DND-41 (cell line): ENCODE measurements around the gene TMEM255B.

Experiments used
- ATAC-seq: fragments of 200-7000 bp; cut with Tn5 transposase; 3 replicates; pipeline ENCODE4 v1.9.1; 2021; ENCODE audit warnings: low read depth; ENCODE audit not compliant: insufficient read depth
- DNase-seq: peaks from one replicate; pipeline ENCODE4 v3.0.0-alpha.2; 2020
- H2AFZ ChIP-seq: 2 replicates; pipeline ENCODE4 v1.6.0; 2012; ENCODE audit warnings: low read depth, low read length
- H3K27ac ChIP-seq: 2 replicates; pipeline ENCODE4 v1.5.1; 2012; ENCODE audit warnings: low read length, inconsistent platforms
- H3K27me3 ChIP-seq: fragments of 200-600 bp; sonication (generic); 2 replicates; pipeline ENCODE4 v1.6.0; 2012; ENCODE audit warnings: low read length, mild to moderate bottlenecking, inconsistent platforms; ENCODE audit not compliant: insufficient read depth, poor library complexity
- H3K36me3 ChIP-seq: 2 replicates; pipeline ENCODE4 v1.5.1; 2012; ENCODE audit warnings: low read length, inconsistent platforms; ENCODE audit not compliant: insufficient read depth
- H3K4me1 ChIP-seq: 2 replicates; pipeline ENCODE4 v1.5.1; 2012; ENCODE audit warnings: mild to moderate bottlenecking, low read length; ENCODE audit not compliant: insufficient read depth
- H3K4me2 ChIP-seq: 2 replicates; pipeline ENCODE4 v1.6.0; 2012; ENCODE audit warnings: mild to moderate bottlenecking, moderate library complexity, low read length, inconsistent platforms; ENCODE audit not compliant: insufficient read depth
- H3K4me3 ChIP-seq, 2 experiments: fragments of 200-600 bp in 1 of 2; shearing (Covaris generic) in 1 of 2; 2 replicates each; pipeline ENCODE4 v1.5.1; 2012 to 2016; ENCODE audit warnings: inconsistent platforms in 2 of 2, low read length in 2 of 2, mild to moderate bottlenecking in 2 of 2, low read depth in 1 of 2, moderate library complexity in 1 of 2
- H3K79me2 ChIP-seq: 2 replicates; pipeline ENCODE4 v1.6.0; 2012; ENCODE audit warnings: low read length, inconsistent platforms; ENCODE audit not compliant: insufficient read depth
- H3K9ac ChIP-seq: 2 replicates; pipeline ENCODE4 v1.6.0; 2012; ENCODE audit warnings: low read depth, mild to moderate bottlenecking, inconsistent platforms, low read length, moderate library complexity
- H3K9me3 ChIP-seq: 2 replicates; pipeline ENCODE4 v1.5.1; 2012; ENCODE audit warnings: low read length, moderate library complexity, mild to moderate bottlenecking, inconsistent platforms; ENCODE audit not compliant: insufficient read depth, severe bottlenecking
- H4K20me1 ChIP-seq: 2 replicates; pipeline ENCODE4 v1.6.0; 2012; ENCODE audit warnings: low read length; ENCODE audit not compliant: insufficient read depth
- EZH2 ChIP-seq: IDR thresholded peaks from 3 replicates; pipeline ENCODE4 v1.6.1; 2012; ENCODE audit warnings: borderline replicate concordance, low read depth, mild to moderate bottlenecking, moderate library complexity, low read length, inconsistent platforms; ENCODE audit not compliant: severe bottlenecking
- TF ChIP-seq, protein P1 (sequence below): IDR thresholded peaks from 2 replicates; pipeline ENCODE4 v1.5.1; 2012; ENCODE audit warnings: borderline replicate concordance, low read length, moderate library complexity, mild to moderate bottlenecking; ENCODE audit not compliant: poor library complexity, severe bottlenecking; ENCODE audit errors: extremely low read depth

TMEM255B gene

DNA sequence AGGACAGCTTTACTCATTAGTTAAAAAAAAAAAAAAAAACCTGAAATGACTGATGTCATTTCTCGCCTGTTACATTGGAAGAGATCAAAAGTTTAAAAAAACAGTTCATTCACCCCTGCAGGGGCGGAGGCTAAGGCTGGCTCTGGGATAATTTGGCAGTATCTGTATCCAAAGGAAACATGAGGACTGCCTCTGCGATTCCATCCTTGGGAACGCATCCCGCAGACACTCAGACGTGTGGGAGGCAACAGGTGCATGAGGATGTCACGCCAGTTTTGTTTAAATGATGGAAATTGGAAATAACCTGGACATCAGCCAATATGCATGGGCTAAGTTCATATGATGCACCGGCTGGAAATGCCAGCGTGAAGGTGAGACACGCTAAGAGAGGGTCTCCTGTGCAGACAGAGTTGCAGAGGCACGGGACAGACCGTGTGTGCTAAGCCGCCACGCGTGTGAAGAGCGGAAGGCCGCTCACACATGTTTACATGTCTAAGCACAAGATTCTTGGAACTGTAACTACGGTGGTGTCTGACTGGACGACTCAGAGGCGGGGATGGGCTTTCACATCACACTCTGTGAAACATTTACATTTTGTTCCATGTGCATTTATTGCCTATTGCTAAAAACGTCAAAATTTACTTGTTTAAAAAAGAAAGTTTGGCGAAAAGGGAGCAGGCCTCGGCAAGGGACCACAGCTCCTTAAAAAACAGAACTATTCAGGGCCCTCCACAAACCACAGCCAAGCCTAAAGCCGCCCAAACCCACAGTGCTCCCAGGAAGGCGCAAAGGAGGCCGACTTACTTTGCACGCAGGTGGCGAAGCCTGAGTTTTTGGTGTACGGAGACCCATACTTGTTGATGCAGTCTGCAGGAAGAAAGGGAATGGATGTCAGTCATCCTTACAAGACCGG is 87.0 kb downstream of the TMEM255B start:
- Histone ChIP-seq H3K9ac (no peak overlapping the region), H3K4me2 (peak overlapping the region; percentile 47), H3K27ac (peak overlapping the region; percentile 29; the same call in 1 of the 2 replicates), H2AFZ (peak overlapping the region; percentile 6; the same call in 1 of the 2 replicates), H3K4me1 (peaks cover 30% of the 10 kb centered on the region), H4K20me1 (peaks cover 6% of the 10 kb centered on the region; the same call in 1 of the 2 replicates), H3K27me3 (no peaks in the 10 kb centered on the region), H3K4me3 (peak overlapping the region in 1 of 2 experiments; percentile 5; a peak in 2 of 4 replicates), H3K79me2 (no peaks in the 10 kb centered on the region), H3K36me3 (no peaks in the 10 kb centered on the region), H3K9me3 (no peaks in the 10 kb centered on the region)
- TF ChIP-seq, protein P1, sequence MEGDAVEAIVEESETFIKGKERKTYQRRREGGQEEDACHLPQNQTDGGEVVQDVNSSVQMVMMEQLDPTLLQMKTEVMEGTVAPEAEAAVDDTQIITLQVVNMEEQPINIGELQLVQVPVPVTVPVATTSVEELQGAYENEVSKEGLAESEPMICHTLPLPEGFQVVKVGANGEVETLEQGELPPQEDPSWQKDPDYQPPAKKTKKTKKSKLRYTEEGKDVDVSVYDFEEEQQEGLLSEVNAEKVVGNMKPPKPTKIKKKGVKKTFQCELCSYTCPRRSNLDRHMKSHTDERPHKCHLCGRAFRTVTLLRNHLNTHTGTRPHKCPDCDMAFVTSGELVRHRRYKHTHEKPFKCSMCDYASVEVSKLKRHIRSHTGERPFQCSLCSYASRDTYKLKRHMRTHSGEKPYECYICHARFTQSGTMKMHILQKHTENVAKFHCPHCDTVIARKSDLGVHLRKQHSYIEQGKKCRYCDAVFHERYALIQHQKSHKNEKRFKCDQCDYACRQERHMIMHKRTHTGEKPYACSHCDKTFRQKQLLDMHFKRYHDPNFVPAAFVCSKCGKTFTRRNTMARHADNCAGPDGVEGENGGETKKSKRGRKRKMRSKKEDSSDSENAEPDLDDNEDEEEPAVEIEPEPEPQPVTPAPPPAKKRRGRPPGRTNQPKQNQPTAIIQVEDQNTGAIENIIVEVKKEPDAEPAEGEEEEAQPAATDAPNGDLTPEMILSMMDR: no peak
- no peak for TF ChIP-seq EZH2
- no peak for DNase-seq
- ATAC-seq: peak; percentile 23; the same call in 2 of the 3 replicates

DNA sequence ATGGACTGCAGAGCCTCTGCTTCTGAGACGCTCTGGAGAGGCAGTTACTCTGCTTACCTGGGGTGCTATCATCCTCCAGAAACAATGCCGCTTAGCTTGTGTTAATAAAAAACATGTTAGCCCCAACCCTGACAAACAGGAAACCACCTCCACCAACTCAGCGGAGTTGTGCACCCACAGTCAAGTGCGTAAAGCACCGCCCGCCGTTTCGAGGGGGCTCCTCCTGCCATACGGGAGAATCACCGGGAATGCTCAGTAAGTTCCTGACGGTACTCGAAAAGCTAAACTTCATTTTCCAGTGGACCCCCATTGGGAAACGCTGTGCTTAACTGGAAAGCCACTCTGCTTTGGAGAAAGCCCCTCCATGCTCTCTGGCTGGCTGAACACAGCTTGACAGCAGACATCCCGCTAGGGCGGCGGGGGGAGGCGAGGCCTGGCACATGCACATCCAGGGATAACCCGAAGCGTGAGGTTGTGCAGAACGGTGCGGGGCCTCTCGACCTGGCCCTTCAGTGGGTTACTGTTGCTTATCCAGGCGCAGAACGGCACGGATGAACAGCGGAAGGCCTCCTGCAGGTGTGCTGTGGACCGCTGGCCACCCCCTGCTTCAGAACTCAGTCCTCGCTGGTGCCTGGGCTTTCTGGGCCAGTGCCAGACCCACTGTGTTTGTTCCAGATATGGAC is 87.8 kb downstream of the TMEM255B start:
- Histone ChIP-seq H3K27ac (peak overlapping the region; percentile 29; the same call in 1 of the 2 replicates), H3K4me1 (peaks cover 30% of the 10 kb centered on the region), H3K9ac (no peak overlapping the region), H3K79me2 (no peaks in the 10 kb centered on the region), H4K20me1 (peaks cover 3% of the 10 kb centered on the region; the same call in 1 of the 2 replicates), H3K4me3 (0 out of 4 replicates have a peak overlapping the region, but pooled peaks of 1 of the 2 experiments have one; percentile 5), H3K9me3 (no peaks in the 10 kb centered on the region), H3K4me2 (peak overlapping the region; percentile 47), H3K36me3 (no peaks in the 10 kb centered on the region), H2AFZ (peak overlapping the region; percentile 6; the same call in 1 of the 2 replicates), H3K27me3 (no peaks in the 10 kb centered on the region)
- ATAC-seq (peak; percentile 81), DNase-seq (peak; percentile 48)
- TF ChIP-seq, protein P1: no peak
- no peak for TF ChIP-seq EZH2

DNA sequence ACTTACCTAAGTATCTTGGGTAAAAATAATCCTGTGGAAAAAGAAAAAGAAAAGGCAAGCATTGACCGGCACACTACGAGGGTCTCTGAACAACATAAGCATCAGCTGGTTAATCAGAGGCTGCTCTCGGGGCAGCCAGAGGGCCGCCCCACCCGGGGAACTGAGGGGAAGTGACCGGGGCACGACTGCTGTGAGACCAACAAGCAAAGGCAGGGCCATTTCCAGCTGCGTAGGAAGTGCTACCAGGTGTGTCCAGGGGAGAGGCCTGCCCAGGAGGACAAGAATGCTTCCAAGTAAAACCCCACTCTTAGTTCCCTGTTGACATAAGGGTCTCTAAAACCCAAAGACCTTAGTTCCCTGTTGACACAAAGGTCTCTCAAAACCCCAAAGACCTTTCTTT is 89.0 kb downstream of the TMEM255B start:
- Histone ChIP-seq H3K27me3 (no peaks in the 10 kb centered on the region), H3K4me1 (peaks cover 33% of the 10 kb centered on the region), H3K4me2 (no peak overlapping the region), H3K9ac (no peak overlapping the region), H3K79me2 (no peaks in the 10 kb centered on the region), H3K36me3 (no peaks in the 10 kb centered on the region), H3K9me3 (no peaks in the 10 kb centered on the region), H2AFZ (no peak overlapping the region), H3K27ac (no peak overlapping the region), H4K20me1 (no peaks in the 10 kb centered on the region; the same call in 1 of the 2 replicates), H3K4me3 (no peak overlapping the region)
- TF ChIP-seq, protein P1: no peak
- no peak for TF ChIP-seq EZH2
- no peak for ATAC-seq
- DNase-seq: no peak
